Activated T-cell treated with anti-CD3 and anti-CD28 coated beads, Interleukin-2, amount 50 U/mL, for 72 hours (primary cell): Measurements from ENCODE around the gene PPP2R5E. TPM values are rescaled to one million over a fixed set of nuclear protein-coding genes. Genes with fewer than 3 reads are reported as not detected.
"Not testable (repeated sequence)": the region's sequence is repeated elsewhere in the genome, so short reads cannot be mapped to it uniquely, and the experiment has no call there.

ENCODE experiments used
- ATAC-seq, 2 donors: fragments of 150-1000 bp; cut with Tn5 transposase; replicated peaks in 1 of 2; 2 replicates each; pipeline ENCODE4 v1.10.0; 2021; ENCODE audit warnings: moderate library complexity in 2 of 2, mild to moderate bottlenecking in 1 of 2
- DNase-seq, 2 donors: peaks; one replicate each; pipeline ENCODE4 v3.0.0; 2021 to 2022; ENCODE audit warnings: mixed read lengths in 1 of 2
- H3K27ac Mint-ChIP-seq: one replicate; pipeline ENCODE4 v1.8.0; 2022; ENCODE audit warnings: mild to moderate bottlenecking, moderate library complexity, mixed read lengths
- H3K27me3 Mint-ChIP-seq: one replicate; pipeline ENCODE4 v1.8.0; 2022; ENCODE audit warnings: low read depth, mixed read lengths
- H3K36me3 Mint-ChIP-seq, 2 donors: one replicate each; pipeline ENCODE4 v1.8.0; 2022; ENCODE audit warnings: mixed read lengths in 2 of 2, mild to moderate bottlenecking in 1 of 2; ENCODE audit not compliant: insufficient read depth in 2 of 2
- H3K4me1 Mint-ChIP-seq: one replicate; pipeline ENCODE4 v1.8.0; 2022; ENCODE audit warnings: low read depth, mixed read lengths
- H3K4me3 Mint-ChIP-seq, 2 donors: one replicate each; pipeline ENCODE4 v1.8.0; 2022; ENCODE audit warnings: mild to moderate bottlenecking in 2 of 2, mixed read lengths in 2 of 2, moderate library complexity in 2 of 2
- H3K9me3 Mint-ChIP-seq, 2 donors: one replicate each; pipeline ENCODE4 v1.8.0; 2022; ENCODE audit warnings: mixed read lengths in 2 of 2
- total RNA-seq, 2 donors: library from RNA; stranded (reverse); gene quantifications; one replicate each; pipeline ENCODE4 v1.2.3, GENCODE V29; 2022

Gene PPP2R5E
- total RNA-seq, 2 donors from 2014 or later, result 40.6 to 44.9 TPM

- peaks cover 5 to 10% of the 10 kb centered on the region in 2 donors for H3K36me3 Mint-ChIP-seq
- H3K4me3 Mint-ChIP-seq, result no peak overlapping the region
- H3K4me1 Mint-ChIP-seq, result peaks cover 10% of the 10 kb centered on the region
- no peak for DNase-seq
- H3K27ac Mint-ChIP-seq, result no peak overlapping the region
- H3K27me3 Mint-ChIP-seq, result no peaks in the 10 kb centered on the region
- no peak for ATAC-seq
- H3K9me3 Mint-ChIP-seq, result no peaks in the 10 kb centered on the region
Measured at GRCh38 chr14:63401646-63402045, 141.5 kb downstream of the PPP2R5E start.

DNA sequence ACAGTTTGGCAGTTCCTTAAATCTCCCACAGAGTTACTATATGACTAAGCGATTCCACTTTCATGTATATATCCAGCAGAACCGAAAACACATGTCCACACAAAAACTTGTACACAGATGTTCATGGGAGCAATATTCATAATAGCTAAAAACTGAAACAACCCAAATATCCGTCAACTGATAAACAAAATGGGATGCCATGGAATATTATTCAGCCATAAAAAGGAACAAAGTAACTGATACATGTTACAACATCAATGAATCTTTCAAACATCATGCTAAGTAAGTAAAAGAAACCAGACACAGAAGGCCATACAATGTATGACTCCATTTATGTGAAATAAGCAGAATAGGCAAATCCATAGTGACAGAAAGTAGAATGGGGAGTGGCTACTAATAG lies 144.2 kb downstream of the PPP2R5E start:
- H3K27me3 Mint-ChIP-seq, result no peaks in the 10 kb centered on the region
- H3K36me3 Mint-ChIP-seq, result peaks cover 5 to 10% of the 10 kb centered on the region in 2 donors
- DNase-seq, result no peak
- no peak for ATAC-seq
- H3K4me1 Mint-ChIP-seq, result peaks cover 10% of the 10 kb centered on the region
- no peak overlapping the region for H3K4me3 Mint-ChIP-seq
- H3K9me3 Mint-ChIP-seq, result no peaks in the 10 kb centered on the region
- peak overlapping the region; percentile 28 for H3K27ac Mint-ChIP-seq

DNA sequence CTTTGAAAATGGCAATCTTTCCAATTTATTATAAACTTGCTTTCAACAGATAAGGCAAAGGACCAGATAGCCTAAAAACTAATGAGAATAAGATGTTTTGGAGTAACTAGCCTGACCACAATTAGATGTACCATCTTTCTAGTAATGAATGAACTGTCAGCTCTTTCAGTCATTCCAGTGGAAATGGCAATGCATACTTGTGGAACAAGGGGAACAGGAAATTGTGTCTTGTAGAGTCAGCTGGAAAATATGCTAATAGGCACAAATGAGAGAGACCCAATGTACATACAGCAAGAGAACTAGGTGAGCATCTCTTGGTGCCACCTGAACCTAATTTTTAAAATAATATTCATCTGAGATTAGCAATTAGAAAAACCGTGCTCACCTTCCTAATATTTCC lies 148.3 kb downstream of the PPP2R5E start:
- H3K36me3 Mint-ChIP-seq, result peaks cover 6 to 8% of the 10 kb centered on the region in 2 donors
- no peak overlapping the region for H3K4me3 Mint-ChIP-seq
- peaks cover 10% of the 10 kb centered on the region for H3K4me1 Mint-ChIP-seq
- DNase-seq, result no peak
- ATAC-seq, result no peak
- H3K27ac Mint-ChIP-seq, result peak overlapping the region; percentile 73
- no peaks in the 10 kb centered on the region for H3K9me3 Mint-ChIP-seq
- H3K27me3 Mint-ChIP-seq, result no peaks in the 10 kb centered on the region

- no peaks in the 10 kb centered on the region for H3K27me3 Mint-ChIP-seq
- no peak overlapping the region for H3K4me3 Mint-ChIP-seq
- DNase-seq, result no peak
- H3K27ac Mint-ChIP-seq, result peak overlapping the region; percentile 73
- no peak for ATAC-seq
- H3K4me1 Mint-ChIP-seq, result peaks cover 10% of the 10 kb centered on the region
- no peaks in the 10 kb centered on the region for H3K9me3 Mint-ChIP-seq
- H3K36me3 Mint-ChIP-seq, result peaks cover 6 to 8% of the 10 kb centered on the region in 2 donors
Measured at GRCh38 chr14:63394432-63394831, 148.7 kb downstream of the PPP2R5E start.

GRCh38 chr14:63393012-63393411 lies 150.2 kb downstream of the PPP2R5E start:
- Mint-ChIP-seq H3K27me3 (no peaks in the 10 kb centered on the region), H3K4me3 (no peak overlapping the region), H3K4me1 (no peaks in the 10 kb centered on the region), H3K36me3 (peaks cover 3 to 7% of the 10 kb centered on the region in 2 donors), H3K27ac (no peak overlapping the region), H3K9me3 (no peaks in the 10 kb centered on the region)
- ATAC-seq (no peak), DNase-seq (no peak)

- peaks cover 3 to 8% of the 10 kb centered on the region in 2 donors for H3K36me3 Mint-ChIP-seq
- no peak for ATAC-seq
- DNase-seq, result no peak
- H3K27ac Mint-ChIP-seq, result no peak overlapping the region
- H3K4me1 Mint-ChIP-seq, result no peaks in the 10 kb centered on the region
- H3K9me3 Mint-ChIP-seq, result no peaks in the 10 kb centered on the region
- no peak overlapping the region for H3K4me3 Mint-ChIP-seq
- no peaks in the 10 kb centered on the region for H3K27me3 Mint-ChIP-seq
Measured at GRCh38 chr14:63392236-63392635, 150.9 kb downstream of the PPP2R5E start.

DNA sequence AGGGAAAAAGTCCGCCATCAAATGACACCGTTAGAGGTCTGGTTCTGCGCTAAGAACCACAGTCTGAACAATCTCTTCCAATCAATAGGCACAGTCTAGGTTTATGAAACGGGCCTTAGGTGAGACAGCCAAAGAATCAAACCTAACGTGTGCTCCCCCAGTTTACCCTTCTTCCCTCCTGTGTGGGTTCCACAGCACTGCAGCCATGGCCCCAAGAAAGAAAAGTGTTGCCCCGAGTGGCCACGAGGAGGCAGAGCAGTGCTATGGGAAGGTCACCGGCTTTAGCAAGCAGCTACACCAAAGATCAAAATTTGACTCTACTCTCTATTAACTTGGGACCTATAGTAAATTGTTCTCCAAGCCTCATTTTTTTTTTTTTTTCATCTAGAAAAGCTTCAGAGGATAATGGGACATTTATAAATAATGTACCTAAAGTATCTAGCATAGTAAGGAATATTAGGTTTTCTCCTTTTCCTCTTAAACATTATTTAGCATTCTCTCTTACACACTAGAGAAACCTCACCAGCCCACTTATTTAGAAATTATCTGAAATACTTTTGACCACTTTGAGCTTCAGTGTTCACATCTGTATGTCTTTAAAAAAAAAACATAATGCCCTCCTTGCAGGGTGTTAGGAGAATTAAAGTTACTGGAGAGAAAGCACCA lies 154.3 kb downstream of the PPP2R5E start:
- peak; percentile 55 to 66 for DNase-seq
- no peak overlapping the region for H3K27ac Mint-ChIP-seq
- no peaks in the 10 kb centered on the region for H3K27me3 Mint-ChIP-seq
- no peak overlapping the region for H3K4me3 Mint-ChIP-seq
- H3K9me3 Mint-ChIP-seq, result no peaks in the 10 kb centered on the region
- ATAC-seq, result peak; percentile 73 to 76
- peaks cover 6% of the 10 kb centered on the region for H3K4me1 Mint-ChIP-seq
- H3K36me3 Mint-ChIP-seq, result peaks cover 5 to 8% of the 10 kb centered on the region in 2 donors

- H3K27ac Mint-ChIP-seq, result no peak overlapping the region
- H3K9me3 Mint-ChIP-seq, result no peaks in the 10 kb centered on the region
- no peak overlapping the region for H3K4me3 Mint-ChIP-seq
- H3K36me3 Mint-ChIP-seq, result peaks cover 5 to 6% of the 10 kb centered on the region in 2 donors
- DNase-seq, result no peak
- no peak for ATAC-seq
- no peaks in the 10 kb centered on the region for H3K27me3 Mint-ChIP-seq
- peaks cover 11% of the 10 kb centered on the region for H3K4me1 Mint-ChIP-seq
Measured at GRCh38 chr14:63387711-63388110, 155.5 kb downstream of the PPP2R5E start.

DNA sequence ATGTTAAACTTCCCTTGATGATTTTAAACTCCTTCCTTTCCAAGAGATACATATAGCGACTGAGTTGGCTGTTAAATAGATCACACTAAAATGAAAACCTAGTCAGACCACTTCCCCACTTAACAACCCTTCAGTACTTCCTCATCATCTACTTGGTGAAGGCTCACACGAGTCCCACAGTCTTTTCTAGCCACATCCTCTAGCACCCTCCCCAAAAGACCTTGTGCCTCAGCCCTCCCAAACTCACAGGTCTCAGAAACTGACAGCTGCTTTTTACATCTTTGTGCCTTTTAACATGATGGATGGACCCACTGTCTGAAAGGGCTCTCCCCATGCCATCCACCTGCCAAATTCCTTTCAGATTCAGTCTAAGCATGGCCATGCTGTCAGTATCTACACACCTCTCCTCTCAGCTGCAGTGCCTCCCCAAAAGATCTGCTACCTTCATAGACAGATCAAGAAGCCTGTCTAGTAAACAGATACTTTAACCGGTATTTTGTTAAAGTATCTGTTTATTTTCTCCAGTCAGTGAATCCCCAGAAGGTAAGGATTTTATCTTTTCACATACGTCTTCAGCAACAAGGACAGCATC lies 159.3 kb downstream of the PPP2R5E start:
- Mint-ChIP-seq H3K9me3 (no peaks in the 10 kb centered on the region), H3K27ac (peak overlapping the region; percentile 10), H3K4me1 (peaks cover 11% of the 10 kb centered on the region), H3K36me3 (peaks cover 7 to 8% of the 10 kb centered on the region in 2 donors), H3K27me3 (no peaks in the 10 kb centered on the region), H3K4me3 (no peak overlapping the region)
- peak; percentile 67 to 98 for ATAC-seq
- peak in 1 of 2 donors; percentile 19 for DNase-seq

DNA sequence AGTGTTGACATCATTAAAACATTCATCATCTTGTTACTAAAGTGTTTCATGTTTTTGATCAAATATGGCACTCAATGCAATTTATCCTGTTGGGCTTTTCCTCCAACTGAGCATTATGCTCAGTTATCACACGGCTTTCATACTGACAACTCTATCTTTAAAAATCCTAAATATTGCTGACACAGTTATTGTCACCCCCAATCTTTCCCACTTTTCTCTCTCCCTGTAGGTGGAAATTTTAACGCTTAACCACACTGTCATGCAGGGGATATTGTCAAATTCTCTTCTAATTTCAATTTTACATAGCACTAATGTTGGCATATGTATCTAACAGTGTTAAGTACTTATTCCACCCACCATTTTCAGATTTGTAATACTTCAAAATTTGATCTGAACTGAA lies 164.7 kb downstream of the PPP2R5E start:
- H3K27me3 Mint-ChIP-seq, result no peaks in the 10 kb centered on the region
- DNase-seq (no peak), ATAC-seq (no peak)
- H3K9me3 Mint-ChIP-seq, result no peaks in the 10 kb centered on the region
- peaks cover 5 to 10% of the 10 kb centered on the region in 2 donors for H3K36me3 Mint-ChIP-seq
- H3K4me1 Mint-ChIP-seq, result peaks cover under 1% of the 10 kb centered on the region
- no peak overlapping the region for H3K4me3 Mint-ChIP-seq
- no peak overlapping the region for H3K27ac Mint-ChIP-seq

- Mint-ChIP-seq H3K27ac (no peak overlapping the region), H3K4me1 (no peaks in the 10 kb centered on the region), H3K4me3 (no peak overlapping the region), H3K9me3 (no peaks in the 10 kb centered on the region), H3K27me3 (no peaks in the 10 kb centered on the region), H3K36me3 (peaks cover 1 to 12% of the 10 kb centered on the region in 2 donors)
- DNase-seq (no peak), ATAC-seq (no peak)
Measured at GRCh38 chr14:63375769-63376168, 167.4 kb downstream of the PPP2R5E start.

GRCh38 chr14:63371613-63372012 lies 171.6 kb downstream of the PPP2R5E start:
- Mint-ChIP-seq H3K36me3 (peaks cover 4 to 13% of the 10 kb centered on the region in 2 donors), H3K27ac (peak overlapping the region; percentile 85)
- not testable (repeated sequence) for H3K27me3 Mint-ChIP-seq, DNase-seq, ATAC-seq, H3K4me1 Mint-ChIP-seq, H3K4me3 Mint-ChIP-seq, H3K9me3 Mint-ChIP-seq

DNA sequence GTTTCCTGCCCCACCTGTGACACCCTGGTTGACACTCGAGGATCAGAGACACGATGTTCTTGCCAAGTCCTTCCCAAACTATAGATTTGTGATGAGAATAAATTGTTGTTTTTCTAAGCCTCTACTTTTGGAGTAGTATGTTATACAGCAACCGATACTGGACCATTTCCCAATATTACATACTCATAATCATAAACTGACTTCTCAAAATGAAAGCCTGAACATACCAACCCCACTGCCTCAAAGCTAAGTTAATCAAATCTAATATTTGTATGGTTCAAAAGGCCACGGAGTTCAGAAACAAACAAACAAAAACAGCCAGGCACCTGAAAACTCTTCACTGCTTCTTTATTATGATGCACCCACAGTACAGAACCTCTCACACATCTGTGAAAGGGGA lies 172.1 kb downstream of the PPP2R5E start:
- Mint-ChIP-seq H3K9me3 (no peaks in the 10 kb centered on the region), H3K36me3 (peaks cover 4 to 12% of the 10 kb centered on the region in 2 donors), H3K4me3 (no peak overlapping the region), H3K4me1 (no peaks in the 10 kb centered on the region), H3K27ac (no peak overlapping the region), H3K27me3 (no peaks in the 10 kb centered on the region)
- DNase-seq, result no peak
- peak in 1 of 2 donors; percentile 42 for ATAC-seq
